HCT116 (cell line): Measurements from ENCODE around the gene PSMA8. TPM values are rescaled to one million over a fixed set of nuclear protein-coding genes. Genes with fewer than 3 reads are reported as not detected.

ENCODE experiments used
- ATAC-seq: fragments of 200-7000 bp; cut with Tn5 transposase; 2 replicates; pipeline ENCODE4 v1.9.1; 2020; ENCODE audit warnings: mild to moderate bottlenecking, moderate library complexity
- BruUV-seq: library from RNA; stranded (reverse); fragments of 400-500 nt; replicated peaks from 2 replicates; lab custom pipeline; 2021; lab: Mats Ljungman, UMichigan
- CTCF ChIA-PET: fragments of 300-600 bp; sonication (Branson Sonifier 250); formaldehyde crosslinking; loops from one replicate; lab custom pipeline; 2021; ENCODE audit warnings: antibody characterized with exemption; lab: Charles Lee
- POLR2A ChIA-PET: fragments of 300-600, 350-600 bp; sonication (Branson Sonifier 250); formaldehyde crosslinking; loops from one replicate; lab custom pipeline; 2021; ENCODE audit warnings: antibody characterized with exemption; lab: Charles Lee
- RAD21 ChIA-PET, 2 experiments: fragments of 300-600 bp; sonication (Branson Sonifier 250); formaldehyde crosslinking; loops; one replicate each; lab custom pipeline; 2023; ENCODE audit warnings: low total read pairs in 2 of 2; ENCODE audit not compliant: uncharacterized antibody in 2 of 2, unreplicated experiment in 2 of 2, low non-redundant PET in 1 of 2; lab: Charles Lee
- DNase-seq: peaks from one replicate; pipeline ENCODE4 v3.0.0-alpha.2; 2010; ENCODE audit warnings: low read depth, low spot score
- H2AFZ ChIP-seq: fragments of 200-600 bp; shearing (Covaris generic), sonication (generic); 2 replicates; pipeline ENCODE4 v1.6.1; 2017; ENCODE audit warnings: low read depth, mixed run types, mixed read lengths, antibody characterized with exemption, low read length; ENCODE audit not compliant: poor library complexity, severe bottlenecking
- H3K27ac ChIP-seq: 2 replicates; pipeline ENCODE4 v1.5.1; 2012; ENCODE audit warnings: low read depth, low read length
- H3K27me3 ChIP-seq: fragments of 200-600 bp; sonication (generic); 2 replicates; pipeline ENCODE4 v1.6.1; 2016; ENCODE audit warnings: mixed run types, low read length, mixed read lengths; ENCODE audit not compliant: insufficient read depth
- H3K36me3 ChIP-seq, 2 experiments: fragments of 200-500 bp in 1 of 2; fragments of 200-600 bp in 1 of 2; sonication (Bioruptor generic) in 1 of 2; sonication (generic) in 1 of 2; 2 replicates each; pipeline versions ENCODE4 v1.5.1 to v1.6.1; 2014 to 2016; ENCODE audit warnings: low read length in 2 of 2, inconsistent platforms in 1 of 2, mixed read lengths in 1 of 2, mixed run types in 1 of 2; ENCODE audit not compliant: insufficient read depth in 2 of 2, control insufficient read depth in 1 of 2
- H3K4me1 ChIP-seq, 2 experiments: fragments of 200-600 bp in 1 of 2; sonication (generic) in 1 of 2; 2 replicates each; pipeline versions ENCODE4 v1.5.1 to v1.6.1; 2012 to 2017; ENCODE audit warnings: low read length in 2 of 2, inconsistent platforms in 1 of 2, mild to moderate bottlenecking in 1 of 2, mixed read lengths in 1 of 2, mixed run types in 1 of 2, moderate library complexity in 1 of 2; ENCODE audit not compliant: insufficient read depth in 2 of 2, control insufficient read depth in 1 of 2
- H3K4me2 ChIP-seq: fragments of 200-600 bp; sonication (generic); 2 replicates; pipeline ENCODE4 v1.6.1; 2017; ENCODE audit warnings: mixed run types, low read length, mixed read lengths
- H3K4me3 ChIP-seq, 2 experiments: fragments of 200-600 bp in 1 of 2; sonication (generic) in 1 of 2; replicated peaks in 1 of 2; 2 replicates each; pipeline ENCODE4 v1.5.1; 2011 to 2016; ENCODE audit warnings: low read length in 2 of 2, control low read depth in 1 of 2, low read depth in 1 of 2, mild to moderate bottlenecking in 1 of 2, mixed read lengths in 1 of 2, mixed run types in 1 of 2
- H3K79me2 ChIP-seq: fragments of 200-600 bp; sonication (generic); 2 replicates; pipeline ENCODE4 v1.6.1; 2017; ENCODE audit warnings: mild to moderate bottlenecking, mixed run types, low read length, moderate library complexity, mixed read lengths; ENCODE audit not compliant: insufficient read depth
- H3K9ac ChIP-seq: fragments of 200-600 bp; sonication (generic); 2 replicates; pipeline ENCODE4 v1.6.1; 2016; ENCODE audit warnings: low read length, mixed read lengths
- H3K9me2 ChIP-seq: fragments of 200-600 bp; sonication (generic), shearing (Covaris generic); 2 replicates; pipeline ENCODE4 v1.6.1; 2017; ENCODE audit warnings: mixed run types, mild to moderate bottlenecking, moderate library complexity; ENCODE audit not compliant: insufficient read depth
- H3K9me3 ChIP-seq, 2 experiments: fragments of 200-500 bp in 1 of 2; fragments of 200-600 bp in 1 of 2; sonication (Bioruptor generic) in 1 of 2; sonication (generic) in 1 of 2; 2 replicates each; pipeline ENCODE4 v1.6.1; 2014 to 2017; ENCODE audit warnings: low read length in 2 of 2, mixed read lengths in 2 of 2, inconsistent platforms in 1 of 2, low read depth in 1 of 2, mild to moderate bottlenecking in 1 of 2, mixed run types in 1 of 2, moderate library complexity in 1 of 2; ENCODE audit not compliant: control insufficient read depth in 1 of 2, insufficient read depth in 1 of 2
- H4K20me1 ChIP-seq: fragments of 200-600 bp; sonication (generic), shearing (Covaris generic); 2 replicates; pipeline ENCODE4 v1.6.1; 2017; ENCODE audit warnings: mixed run types, mild to moderate bottlenecking, moderate library complexity; ENCODE audit not compliant: insufficient read depth
- CBX3 ChIP-seq: IDR thresholded peaks from 2 replicates; pipeline ENCODE4 v1.6.1; 2012; ENCODE audit warnings: low read depth
- CEBPB ChIP-seq: IDR thresholded peaks from 2 replicates; pipeline ENCODE4 v1.6.1; 2012; ENCODE audit warnings: low read depth
- EZH2 ChIP-seq: fragments of 200-600 bp; sonication (generic); IDR thresholded peaks from 2 replicates; pipeline ENCODE4 v1.6.1; 2017; ENCODE audit warnings: antibody characterized with exemption, mixed run types
- FOSL1 ChIP-seq: IDR thresholded peaks from 2 replicates; pipeline ENCODE4 v1.6.1; 2012; ENCODE audit warnings: low read depth
- JUND ChIP-seq: IDR thresholded peaks from 2 replicates; pipeline ENCODE4 v1.6.1; 2012
- POLR2A ChIP-seq: IDR thresholded peaks from 2 replicates; pipeline ENCODE4 v1.7.0; 2011; ENCODE audit warnings: borderline replicate concordance; ENCODE audit not compliant: insufficient read depth, insufficient read length; ENCODE audit errors: extremely low read depth
- POLR2AphosphoS5 ChIP-seq: IDR thresholded peaks from 2 replicates; pipeline ENCODE4 v1.6.1; 2011; ENCODE audit warnings: mild to moderate bottlenecking, low read depth, low read length, moderate library complexity
- SIN3A ChIP-seq: IDR thresholded peaks from 2 replicates; pipeline ENCODE4 v1.6.1; 2012; ENCODE audit warnings: low read depth
- SP1 ChIP-seq: IDR thresholded peaks from 2 replicates; pipeline ENCODE4 v1.6.1; 2012; ENCODE audit warnings: low read depth
- SRF ChIP-seq: IDR thresholded peaks from 2 replicates; pipeline ENCODE4 v1.6.1; 2012; ENCODE audit warnings: low read depth
- TCF7L2 ChIP-seq: IDR thresholded peaks from 2 replicates; pipeline ENCODE4 v1.7.0; 2011; ENCODE audit warnings: borderline replicate concordance, inconsistent platforms; ENCODE audit not compliant: insufficient read depth, insufficient read length; ENCODE audit errors: extremely low read depth
- ZFX ChIP-seq: fragments of 450-650 bp; IDR thresholded peaks from 2 replicates; pipeline ENCODE4 v1.6.1; 2017
- ZNF274 ChIP-seq: fragments of 200-500 bp; sonication (Bioruptor generic); IDR thresholded peaks from 2 replicates; pipeline ENCODE4 v1.6.1; 2014; ENCODE audit warnings: mild to moderate bottlenecking, low read depth, low read length, inconsistent platforms
- intact Hi-C: fragments of 100-400 bp; cut with micrococcal nuclease; formaldehyde crosslinking; loops from 2 replicates; pipeline ENCODE4 v1.10.0; 2022
- total RNA-seq: library from RNA; stranded (reverse); gene quantifications from one replicate; pipeline ENCODE4 v1.2.1, GENCODE V29; 2021; ENCODE audit not compliant: unreplicated experiment
- TF ChIP-seq, protein P1 (sequence below): IDR thresholded peaks from 2 replicates; pipeline ENCODE4 v1.6.1; 2011; ENCODE audit warnings: mild to moderate bottlenecking, low read length, moderate library complexity; ENCODE audit not compliant: insufficient replicate concordance; ENCODE audit errors: extremely low read depth
- TF ChIP-seq, protein P2 (sequence below): IDR thresholded peaks from 2 replicates; pipeline ENCODE4 v1.6.1; 2012
- TF ChIP-seq, protein P3 (sequence below): IDR thresholded peaks from 2 replicates; pipeline ENCODE4 v1.6.1; 2012
- TF ChIP-seq, protein P4 (sequence below), 3 experiments: fragments of 200-600 bp in 1 of 3; sonication (generic) in 1 of 3; IDR thresholded peaks in 2 of 3; conservative IDR thresholded peaks in 1 of 3; 2 replicates each; pipeline ENCODE4 v1.5.1; 2012 to 2017; ENCODE audit warnings: low read depth in 2 of 3, low read length in 2 of 3, antibody characterized with exemption in 1 of 3, borderline replicate concordance in 1 of 3, control low read depth in 1 of 3, mild to moderate bottlenecking in 1 of 3, mixed read lengths in 1 of 3, mixed run types in 1 of 3, moderate library complexity in 1 of 3; ENCODE audit not compliant: insufficient read depth in 1 of 3

PSMA8 gene
- total RNA-seq, 1 experiment from 2014 or later = not detected

DNA sequence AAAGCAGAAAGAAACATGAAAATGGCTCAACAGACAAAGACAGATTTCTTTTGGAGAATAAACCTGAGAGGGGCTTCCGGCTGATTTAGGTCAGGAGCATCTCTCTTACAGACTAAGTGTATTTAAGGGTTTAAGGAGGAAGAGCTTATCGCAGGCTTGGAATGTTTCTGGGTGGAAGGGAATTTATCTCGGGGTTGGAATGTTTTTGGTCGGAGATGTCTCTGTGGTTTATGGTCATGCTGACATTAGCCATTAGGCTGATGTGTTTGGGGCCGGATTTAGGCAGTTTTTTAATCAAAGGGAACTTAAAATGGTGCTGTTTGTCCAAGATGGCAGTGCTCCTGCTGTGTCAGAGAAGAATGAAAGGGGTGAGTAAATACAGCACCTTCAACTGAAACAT, 14.4 kb upstream of the PSMA8 start:
- ATAC-seq = no peak
- no TSS peak for BruUV-seq

DNA sequence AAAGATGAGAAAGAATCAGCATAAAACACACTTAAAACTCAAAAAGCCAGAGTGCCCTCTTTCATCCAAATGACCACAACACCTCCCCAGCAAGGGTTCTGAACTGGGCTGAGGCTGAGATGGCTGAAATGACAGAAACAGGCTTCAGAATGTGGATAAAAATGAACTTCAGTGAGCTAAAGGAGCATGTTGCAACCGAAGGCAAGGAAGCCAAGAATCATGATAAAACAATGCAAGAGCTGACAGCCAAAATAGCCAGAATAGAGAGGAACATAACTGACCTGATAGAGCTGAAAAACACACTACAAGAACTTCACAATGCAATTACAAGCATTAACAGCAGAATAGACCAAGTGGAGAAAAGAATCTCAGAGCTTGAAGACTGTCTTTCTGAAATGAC, 12.2 kb upstream of the PSMA8 start:
- Histone ChIP-seq H3K27me3 (no peaks in the 10 kb centered on the region), H3K27ac (no peak overlapping the region), H3K4me3 (no peak overlapping the region), H3K4me2 (no peak overlapping the region), H2AFZ (no peak overlapping the region), H4K20me1 (no peaks in the 10 kb centered on the region), H3K4me1 (no peaks in the 10 kb centered on the region), H3K9me2 (no peaks in the 10 kb centered on the region), H3K79me2 (no peaks in the 10 kb centered on the region), H3K9ac (no peak overlapping the region), H3K9me3 (no peaks in the 10 kb centered on the region), H3K36me3 (no peaks in the 10 kb centered on the region)
- CTCF ChIA-PET = no interaction called here
- POLR2A ChIA-PET = no interaction called here
- RAD21 ChIA-PET = no interaction called here
- BruUV-seq = no TSS peak
- no peak for ATAC-seq
- no peak for DNase-seq
- intact Hi-C loops = no loop called here
- TF ChIP-seq, protein P1, sequence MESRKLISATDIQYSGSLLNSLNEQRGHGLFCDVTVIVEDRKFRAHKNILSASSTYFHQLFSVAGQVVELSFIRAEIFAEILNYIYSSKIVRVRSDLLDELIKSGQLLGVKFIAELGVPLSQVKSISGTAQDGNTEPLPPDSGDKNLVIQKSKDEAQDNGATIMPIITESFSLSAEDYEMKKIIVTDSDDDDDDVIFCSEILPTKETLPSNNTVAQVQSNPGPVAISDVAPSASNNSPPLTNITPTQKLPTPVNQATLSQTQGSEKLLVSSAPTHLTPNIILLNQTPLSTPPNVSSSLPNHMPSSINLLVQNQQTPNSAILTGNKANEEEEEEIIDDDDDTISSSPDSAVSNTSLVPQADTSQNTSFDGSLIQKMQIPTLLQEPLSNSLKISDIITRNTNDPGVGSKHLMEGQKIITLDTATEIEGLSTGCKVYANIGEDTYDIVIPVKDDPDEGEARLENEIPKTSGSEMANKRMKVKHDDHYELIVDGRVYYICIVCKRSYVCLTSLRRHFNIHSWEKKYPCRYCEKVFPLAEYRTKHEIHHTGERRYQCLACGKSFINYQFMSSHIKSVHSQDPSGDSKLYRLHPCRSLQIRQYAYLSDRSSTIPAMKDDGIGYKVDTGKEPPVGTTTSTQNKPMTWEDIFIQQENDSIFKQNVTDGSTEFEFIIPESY = no peak
- TF ChIP-seq EZH2 = no peak
- TF ChIP-seq SP1 = no peak
- TF ChIP-seq, protein P2, sequence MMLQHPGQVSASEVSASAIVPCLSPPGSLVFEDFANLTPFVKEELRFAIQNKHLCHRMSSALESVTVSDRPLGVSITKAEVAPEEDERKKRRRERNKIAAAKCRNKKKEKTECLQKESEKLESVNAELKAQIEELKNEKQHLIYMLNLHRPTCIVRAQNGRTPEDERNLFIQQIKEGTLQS = no peak
- no peak for TF ChIP-seq SIN3A
- TF ChIP-seq SRF = no peak
- TF ChIP-seq CBX3 = no peak
- no peak for TF ChIP-seq CEBPB
- TF ChIP-seq JUND = no peak
- TF ChIP-seq POLR2A = no peak
- TF ChIP-seq POLR2AphosphoS5 = no peak
- TF ChIP-seq, protein P3, sequence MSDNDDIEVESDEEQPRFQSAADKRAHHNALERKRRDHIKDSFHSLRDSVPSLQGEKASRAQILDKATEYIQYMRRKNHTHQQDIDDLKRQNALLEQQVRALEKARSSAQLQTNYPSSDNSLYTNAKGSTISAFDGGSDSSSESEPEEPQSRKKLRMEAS = no peak

More for the DNA sequence above, 14.4 kb upstream of the PSMA8 start:
- no peaks in the 10 kb centered on the region for H3K36me3 ChIP-seq
- H3K4me2 ChIP-seq = no peak overlapping the region
- H3K9ac ChIP-seq = no peak overlapping the region
- no peaks in the 10 kb centered on the region for H3K9me2 ChIP-seq
- H2AFZ ChIP-seq = no peak overlapping the region
- ChIA-PET POLR2A (no interaction called here), RAD21 (no interaction called here), CTCF (no interaction called here)
- no peaks in the 10 kb centered on the region for H3K27me3 ChIP-seq
- H3K9me3 ChIP-seq = no peaks in the 10 kb centered on the region
- no peak overlapping the region for H3K4me3 ChIP-seq
- H3K79me2 ChIP-seq = no peaks in the 10 kb centered on the region
- TF ChIP-seq, protein P4, sequence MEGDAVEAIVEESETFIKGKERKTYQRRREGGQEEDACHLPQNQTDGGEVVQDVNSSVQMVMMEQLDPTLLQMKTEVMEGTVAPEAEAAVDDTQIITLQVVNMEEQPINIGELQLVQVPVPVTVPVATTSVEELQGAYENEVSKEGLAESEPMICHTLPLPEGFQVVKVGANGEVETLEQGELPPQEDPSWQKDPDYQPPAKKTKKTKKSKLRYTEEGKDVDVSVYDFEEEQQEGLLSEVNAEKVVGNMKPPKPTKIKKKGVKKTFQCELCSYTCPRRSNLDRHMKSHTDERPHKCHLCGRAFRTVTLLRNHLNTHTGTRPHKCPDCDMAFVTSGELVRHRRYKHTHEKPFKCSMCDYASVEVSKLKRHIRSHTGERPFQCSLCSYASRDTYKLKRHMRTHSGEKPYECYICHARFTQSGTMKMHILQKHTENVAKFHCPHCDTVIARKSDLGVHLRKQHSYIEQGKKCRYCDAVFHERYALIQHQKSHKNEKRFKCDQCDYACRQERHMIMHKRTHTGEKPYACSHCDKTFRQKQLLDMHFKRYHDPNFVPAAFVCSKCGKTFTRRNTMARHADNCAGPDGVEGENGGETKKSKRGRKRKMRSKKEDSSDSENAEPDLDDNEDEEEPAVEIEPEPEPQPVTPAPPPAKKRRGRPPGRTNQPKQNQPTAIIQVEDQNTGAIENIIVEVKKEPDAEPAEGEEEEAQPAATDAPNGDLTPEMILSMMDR (IDR thresholded peaks at IDR 0.05 in 2 of 3, conservative IDR thresholded peaks at IDR 0.05 in 1 of 3; ENCODE audit: borderline replicate concordance in 1 of 3, insufficient read depth in 1 of 3, low read depth in 2 of 3, low read length in 2 of 3) = no peak
- no peak for TF ChIP-seq TCF7L2
- TF ChIP-seq SRF = no peak
- TF ChIP-seq FOSL1 = no peak
- no peak for TF ChIP-seq CBX3
- TF ChIP-seq, protein P2 = no peak
- TF ChIP-seq ZFX = no peak
- no peak for TF ChIP-seq ZNF274
- TF ChIP-seq POLR2AphosphoS5 = no peak
- no peak for TF ChIP-seq SP1
- intact Hi-C loops = no loop called here
- no peak overlapping the region for H3K27ac ChIP-seq
- no peaks in the 10 kb centered on the region for H4K20me1 ChIP-seq
- no peak for DNase-seq
- H3K4me1 ChIP-seq = no peaks in the 10 kb centered on the region
